Renal cortex interstitium (tissue), 11 donors: ENCODE data around the gene POTEF. TPM values are rescaled to one million over a fixed set of nuclear protein-coding genes. Genes with fewer than 3 reads are reported as not detected.
"Not testable (repeated sequence)": the region's sequence is repeated elsewhere in the genome, so short reads cannot be mapped to it uniquely, and the experiment has no call there.

ENCODE experiments used
- DNase-seq, 11 donors: peaks; one replicate each; pipeline ENCODE4 v3.0.0-alpha.2; 2013; ENCODE audit warnings: low read depth in 9 of 11, low spot score in 4 of 11; ENCODE audit errors: extremely low read depth in 1 of 11
- polyA plus RNA-seq, 3 donors: library from polyadenylated mRNA; unstranded; fragments of 120-200 nt; gene quantifications; one replicate each; pipeline ENCODE4 v1.2.1, GENCODE V29; 2013; ENCODE audit not compliant: insufficient read length in 3 of 3

The POTEF gene
- polyA plus RNA-seq, 3 donors, result 0.06 to 0.07 TPM; not detected in 1

GRCh38 chr2:130154423-130154770, 25.4 kb upstream of the POTEF start:
- DNase-seq, result not testable (repeated sequence)

GRCh38 chr2:130153721-130154422, 24.9 kb upstream of the POTEF start:
- DNase-seq, result not testable (repeated sequence)

GRCh38 chr2:130152816-130153595, 24.0 kb upstream of the POTEF start:
- no peak for DNase-seq

GRCh38 chr2:130152136-130152815, 23.3 kb upstream of the POTEF start:
- not testable (repeated sequence) for DNase-seq

GRCh38 chr2:130151145-130151512, 22.1 kb upstream of the POTEF start:
- not testable (repeated sequence) for DNase-seq

- no peak for DNase-seq
Measured at GRCh38 chr2:130150181-130151144, 21.4 kb upstream of the POTEF start.

GRCh38 chr2:130148515-130148914, 19.5 kb upstream of the POTEF start:
- not testable (repeated sequence) for DNase-seq

- peak in 1 of 11 donors; percentile 43 for DNase-seq
Measured at GRCh38 chr2:130145006-130145414, 16.0 kb upstream of the POTEF start, which contains the start of gene CCDC74B. Gene CCDC74B (minus strand): TSS chr2:130145112. CDS start chr2:130144996, 116 bp downstream.

GRCh38 chr2:130143266-130144039, 14.4 kb upstream of the POTEF start:
- DNase-seq, result not testable (repeated sequence)

GRCh38 chr2:130142396-130143265, 13.6 kb upstream of the POTEF start:
- not testable (repeated sequence) for DNase-seq

GRCh38 chr2:130141645-130142370, 12.8 kb upstream of the POTEF start:
- DNase-seq, result not testable (repeated sequence)

GRCh38 chr2:130141002-130141401, 12.0 kb upstream of the POTEF start:
- DNase-seq, result not testable (repeated sequence)

- not testable (repeated sequence) for DNase-seq
Measured at GRCh38 chr2:130140516-130140915, 11.5 kb upstream of the POTEF start.

GRCh38 chr2:130139331-130140280, 10.6 kb upstream of the POTEF start:
- DNase-seq, result not testable (repeated sequence)

GRCh38 chr2:130138841-130139251, 9.8 kb upstream of the POTEF start:
- not testable (repeated sequence) for DNase-seq
